Measurements from ENCODE around the gene RMDN2.

The RMDN2 gene

GRCh38 chr2:37886745-37887144, 38.3 kb upstream of the RMDN2 start:
- TF ChIP-seq MYC (IDR thresholded peaks at IDR 0.05; ENCODE audit: low read depth, low read length): no peak
- no peak for TF ChIP-seq CTCF (IDR thresholded peaks at IDR 0.05; ENCODE audit: low read depth, low read length)
- no peak for TF ChIP-seq MAX (IDR thresholded peaks at IDR 0.05; ENCODE audit: low read depth, low read length)
- no peak for TF ChIP-seq POLR2A (IDR thresholded peaks at IDR 0.05; ENCODE audit: extremely low read depth, insufficient read length)
- no peak overlapping the region for H3K4me3 ChIP-seq (ENCODE audit: low read depth, low read length)
- no peak for DNase-seq (ENCODE audit: low read depth)

GRCh38 chr2:37887286-37887685, 37.8 kb upstream of the RMDN2 start:
- TF ChIP-seq POLR2A (IDR thresholded peaks at IDR 0.05; ENCODE audit: extremely low read depth, insufficient read length) (no peak), CTCF (IDR thresholded peaks at IDR 0.05; ENCODE audit: low read depth, low read length) (no peak), MYC (IDR thresholded peaks at IDR 0.05; ENCODE audit: low read depth, low read length) (no peak)
- DNase-seq (ENCODE audit: low read depth): no peak
- H3K4me3 ChIP-seq (ENCODE audit: low read depth, low read length): no peak overlapping the region

- H3K4me3 ChIP-seq (ENCODE audit: low read depth, low read length): no peak overlapping the region
- TF ChIP-seq POLR2A (IDR thresholded peaks at IDR 0.05; ENCODE audit: extremely low read depth, insufficient read length) (no peak), CTCF (IDR thresholded peaks at IDR 0.05; ENCODE audit: low read depth, low read length) (peak; percentile 88), MYC (IDR thresholded peaks at IDR 0.05; ENCODE audit: low read depth, low read length) (no peak)
- peak; percentile 79 for DNase-seq (ENCODE audit: low read depth)
These were observed 34.1 kb upstream of the RMDN2 start for GRCh38 chr2:37890893-37891495.

- no peak for DNase-seq (ENCODE audit: low read depth)
- no peak overlapping the region for H3K4me3 ChIP-seq (ENCODE audit: low read depth, low read length)
- TF ChIP-seq MAX (IDR thresholded peaks at IDR 0.05; ENCODE audit: low read depth, low read length): no peak
- TF ChIP-seq MYC (IDR thresholded peaks at IDR 0.05; ENCODE audit: low read depth, low read length): no peak
- no peak for TF ChIP-seq CTCF (IDR thresholded peaks at IDR 0.05; ENCODE audit: low read depth, low read length)
- TF ChIP-seq POLR2A (IDR thresholded peaks at IDR 0.05; ENCODE audit: extremely low read depth, insufficient read length): no peak
These were observed 33.1 kb upstream of the RMDN2 start for GRCh38 chr2:37891846-37892435.

GRCh38 chr2:37892436-37893114, 32.5 kb upstream of the RMDN2 start:
- H3K4me3 ChIP-seq (ENCODE audit: low read depth, low read length): no peak overlapping the region
- peak; percentile 77 for DNase-seq (ENCODE audit: low read depth)
- TF ChIP-seq MYC (IDR thresholded peaks at IDR 0.05; ENCODE audit: low read depth, low read length): no peak
- TF ChIP-seq CTCF (IDR thresholded peaks at IDR 0.05; ENCODE audit: low read depth, low read length): no peak
- no peak for TF ChIP-seq MAX (IDR thresholded peaks at IDR 0.05; ENCODE audit: low read depth, low read length)
- no peak for TF ChIP-seq POLR2A (IDR thresholded peaks at IDR 0.05; ENCODE audit: extremely low read depth, insufficient read length)

Data from NB4 (cell line).